Activated CD4-positive, alpha-beta T cell treated with anti-CD3 and anti-CD28 coated beads for 4 hours (primary cell): Measurements from ENCODE around the gene ERVW-1.
"Not testable (repeated sequence)": the region's sequence is repeated elsewhere in the genome, so short reads cannot be mapped to it uniquely, and the experiment has no call there.

Source experiments
- DNase-seq, 2 donors: peaks; one replicate each; pipeline ENCODE4 v3.0.0-alpha.2; 2020

ERVW-1 gene, protein sequence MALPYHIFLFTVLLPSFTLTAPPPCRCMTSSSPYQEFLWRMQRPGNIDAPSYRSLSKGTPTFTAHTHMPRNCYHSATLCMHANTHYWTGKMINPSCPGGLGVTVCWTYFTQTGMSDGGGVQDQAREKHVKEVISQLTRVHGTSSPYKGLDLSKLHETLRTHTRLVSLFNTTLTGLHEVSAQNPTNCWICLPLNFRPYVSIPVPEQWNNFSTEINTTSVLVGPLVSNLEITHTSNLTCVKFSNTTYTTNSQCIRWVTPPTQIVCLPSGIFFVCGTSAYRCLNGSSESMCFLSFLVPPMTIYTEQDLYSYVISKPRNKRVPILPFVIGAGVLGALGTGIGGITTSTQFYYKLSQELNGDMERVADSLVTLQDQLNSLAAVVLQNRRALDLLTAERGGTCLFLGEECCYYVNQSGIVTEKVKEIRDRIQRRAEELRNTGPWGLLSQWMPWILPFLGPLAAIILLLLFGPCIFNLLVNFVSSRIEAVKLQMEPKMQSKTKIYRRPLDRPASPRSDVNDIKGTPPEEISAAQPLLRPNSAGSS

DNA sequence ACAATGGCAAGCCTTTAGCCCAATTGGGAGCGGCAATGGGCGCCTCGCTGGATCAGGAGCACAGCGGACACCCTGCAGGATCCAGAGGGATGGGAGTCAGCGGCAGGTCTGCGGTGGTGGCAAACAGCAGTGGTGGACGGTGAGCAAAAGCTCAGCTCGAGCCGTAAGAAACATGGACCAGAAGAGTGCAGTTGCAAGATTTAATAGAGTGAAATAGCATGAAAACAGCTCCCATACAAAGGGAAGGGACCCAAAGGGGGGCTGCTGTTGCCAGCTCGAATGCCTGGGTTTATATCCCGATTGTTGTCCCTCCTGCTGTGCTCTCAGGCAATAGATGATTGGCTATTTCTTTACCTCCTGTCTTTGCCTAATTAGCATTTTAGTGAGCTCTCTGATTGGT is at the start of gene ERVW-1:
ERVW-1 (minus strand) TSS at position 266 of the 400 bp plus-strand sequence. CDS start 7,565 bp downstream, outside the sequence.
- not testable (repeated sequence) for DNase-seq

DNA sequence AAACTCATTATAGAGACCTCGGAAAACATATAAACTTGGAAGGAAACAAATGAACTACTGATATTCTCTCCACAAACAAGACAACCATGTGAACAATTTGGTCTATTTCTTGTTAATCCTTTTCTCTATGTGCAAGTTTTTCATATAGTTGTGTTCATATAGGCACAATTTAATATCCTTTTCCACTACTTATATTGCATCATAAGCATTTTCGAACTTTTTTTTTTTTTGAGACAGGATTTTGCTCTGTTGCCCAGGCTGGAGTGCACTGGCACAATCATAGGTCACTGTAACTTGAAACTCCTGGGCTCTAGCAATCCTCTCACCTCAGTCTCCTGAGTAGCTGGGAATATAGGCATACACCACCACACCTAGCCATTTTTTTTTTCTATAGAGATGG is 45.4 kb upstream of the ERVW-1 start:
- DNase-seq, result no peak

DNA sequence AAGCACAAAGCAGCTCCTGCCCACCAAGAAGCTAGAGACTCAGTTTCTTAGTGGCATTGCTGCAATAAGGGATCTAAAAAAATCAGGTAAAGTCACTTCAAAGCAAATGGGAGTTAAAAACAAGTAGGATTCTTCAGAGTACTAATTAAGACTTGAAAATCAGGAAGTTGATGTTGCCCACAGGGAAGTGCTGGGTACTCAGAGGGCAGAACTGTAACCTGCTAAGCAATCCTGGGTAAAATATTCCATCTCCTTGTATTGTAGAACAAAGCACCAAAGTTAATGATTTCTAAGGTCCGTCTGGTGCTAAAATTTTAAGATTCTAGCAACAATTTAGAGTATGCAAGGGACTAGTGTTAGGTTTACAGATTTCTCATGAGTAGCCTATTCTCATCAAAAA is 42.3 kb upstream of the ERVW-1 start:
- no peak for DNase-seq

DNA sequence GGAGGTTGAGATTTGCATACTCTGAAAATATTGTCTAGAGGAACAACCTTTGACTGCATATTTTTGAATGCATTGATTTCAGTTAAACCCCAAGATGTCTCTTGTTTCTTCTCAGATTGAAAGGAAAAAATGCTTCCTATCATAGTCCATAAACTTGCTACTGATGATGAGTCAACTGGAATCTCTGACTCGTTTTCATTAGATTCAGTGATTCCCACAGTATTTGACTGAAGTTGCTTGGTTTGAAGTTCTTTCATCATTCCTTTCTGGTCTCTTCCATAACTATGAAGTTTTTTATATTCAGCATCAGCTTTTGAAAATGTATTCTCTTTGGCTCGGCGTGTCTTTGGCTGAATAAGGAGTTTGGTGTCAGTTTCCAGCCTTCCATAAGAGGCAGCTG is 39.9 kb upstream of the ERVW-1 start:
- no peak for DNase-seq

DNA sequence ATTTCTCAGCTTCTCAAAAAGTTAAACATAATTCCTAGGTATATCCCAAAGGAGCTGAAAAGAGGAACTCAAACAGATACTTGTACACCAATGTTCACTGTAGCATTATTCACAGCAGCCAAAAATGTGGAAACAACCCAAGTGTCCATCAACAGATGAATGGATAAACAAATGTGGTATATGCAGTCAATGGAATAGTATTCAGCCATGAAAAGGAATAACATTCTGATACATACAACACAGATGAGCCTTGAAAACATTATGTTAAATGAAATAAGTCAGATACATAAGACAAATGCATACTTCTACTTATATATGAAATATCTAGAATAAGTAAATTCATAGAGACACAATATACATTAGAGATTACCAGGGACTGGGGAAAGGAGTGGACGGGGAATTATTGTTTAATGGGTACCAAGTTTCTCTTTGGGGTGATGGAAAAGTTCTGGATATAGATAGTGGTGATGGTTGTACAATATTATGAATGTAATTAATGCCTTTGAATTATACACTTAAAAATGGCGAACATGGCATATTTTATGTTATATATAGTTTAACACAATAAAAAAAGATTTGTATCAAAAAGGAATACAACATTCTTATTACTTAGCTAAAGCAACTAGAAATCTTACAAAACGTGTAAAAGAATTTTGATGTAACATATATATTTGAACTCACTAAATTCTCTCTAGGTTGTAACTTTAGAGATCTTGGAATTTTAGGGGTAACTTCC is 35.6 kb upstream of the ERVW-1 start:
- DNase-seq, result no peak

DNA sequence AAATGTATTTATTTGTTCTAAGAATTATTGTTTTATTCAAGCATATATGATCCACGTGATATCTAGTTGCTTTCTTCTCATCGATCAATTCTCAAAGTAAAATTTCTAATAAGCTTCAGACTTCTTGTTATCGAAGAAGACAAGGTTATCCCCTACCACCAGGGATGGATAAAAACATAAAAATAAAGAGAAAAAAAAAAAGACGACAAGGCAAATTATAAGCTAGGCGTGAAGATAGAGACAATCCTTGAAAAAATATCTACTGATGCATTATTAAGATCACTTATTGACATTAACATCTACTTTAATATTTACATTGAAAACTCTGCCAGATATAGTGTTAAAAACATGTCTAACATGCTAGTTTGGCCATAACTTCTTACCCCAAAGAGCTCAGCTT is 31.2 kb upstream of the ERVW-1 start:
- no peak for DNase-seq

DNA sequence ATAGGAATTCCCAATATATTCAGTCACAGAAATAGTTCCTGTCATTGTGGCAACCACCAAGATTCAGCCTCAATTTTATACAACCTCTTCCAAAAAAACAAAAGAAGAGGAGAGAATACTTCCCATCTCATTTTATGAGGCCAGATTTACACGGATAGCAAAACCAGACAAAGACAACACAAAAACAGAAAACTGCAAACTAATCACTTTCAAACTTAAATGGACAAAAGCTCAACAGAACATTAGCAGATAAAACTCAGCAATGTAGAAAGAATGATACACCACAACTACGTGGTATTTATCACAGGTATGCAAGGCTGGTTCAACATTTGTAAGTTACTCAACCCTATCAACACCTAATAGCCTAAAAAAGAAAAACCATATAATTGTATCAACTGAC is 28.6 kb upstream of the ERVW-1 start:
- DNase-seq, result no peak

DNA sequence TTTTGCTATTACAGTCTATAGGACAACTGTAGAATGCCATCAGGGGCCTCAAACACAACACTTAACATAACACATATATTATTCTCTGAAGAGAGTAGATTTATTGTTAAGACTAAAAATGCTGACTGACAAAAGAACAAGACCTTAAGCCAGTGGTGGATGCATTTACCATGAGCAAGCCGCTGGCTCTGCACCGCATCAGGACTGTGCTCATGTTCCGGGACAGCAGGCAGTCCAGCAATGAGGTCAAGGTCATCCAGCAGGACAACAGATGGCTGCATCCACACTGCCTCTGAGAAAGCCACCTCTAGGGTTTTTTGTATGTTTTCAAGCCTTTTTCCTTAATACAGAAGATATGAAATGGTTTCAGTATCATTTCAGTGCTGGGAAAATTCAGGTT is 26.8 kb upstream of the ERVW-1 start:
- no peak for DNase-seq

DNA sequence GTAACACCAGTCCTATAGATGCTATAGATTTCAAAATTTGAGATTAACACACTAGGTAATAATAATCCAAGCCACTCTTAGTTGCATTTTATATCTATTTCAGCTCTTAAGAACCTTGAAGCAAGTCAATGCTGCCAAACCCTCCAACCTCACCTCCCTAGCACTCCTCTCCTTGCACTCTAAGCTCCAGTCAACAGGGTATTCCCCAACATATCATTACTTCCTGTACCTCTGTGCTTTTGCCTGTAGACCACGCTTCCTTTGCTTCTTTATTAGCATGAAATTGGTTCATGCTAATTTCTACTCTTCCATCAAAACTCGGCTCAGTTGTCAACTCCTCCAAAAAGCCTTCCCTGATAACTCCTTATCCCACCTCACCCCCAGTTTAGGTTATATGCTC is 26.0 kb upstream of the ERVW-1 start:
- DNase-seq, result no peak

DNA sequence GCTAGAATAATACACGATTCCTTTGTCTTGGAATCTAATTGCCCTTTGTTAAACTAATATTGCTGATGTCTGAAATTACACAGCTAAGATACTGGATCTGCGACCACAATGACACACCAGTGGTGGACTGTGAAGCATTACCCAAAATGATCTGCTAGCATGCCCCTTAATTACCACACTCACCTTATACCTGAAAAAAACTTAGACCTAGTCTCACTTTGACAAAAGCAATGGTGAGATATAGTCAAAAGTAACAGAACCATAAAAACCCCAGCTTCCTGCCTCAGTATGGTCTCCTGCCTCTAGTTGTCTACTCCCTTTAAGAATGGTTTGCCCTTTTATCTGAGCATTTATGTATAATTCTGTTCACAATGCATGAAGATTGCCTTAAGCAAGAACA is 20.8 kb upstream of the ERVW-1 start:
- DNase-seq, result no peak

DNA sequence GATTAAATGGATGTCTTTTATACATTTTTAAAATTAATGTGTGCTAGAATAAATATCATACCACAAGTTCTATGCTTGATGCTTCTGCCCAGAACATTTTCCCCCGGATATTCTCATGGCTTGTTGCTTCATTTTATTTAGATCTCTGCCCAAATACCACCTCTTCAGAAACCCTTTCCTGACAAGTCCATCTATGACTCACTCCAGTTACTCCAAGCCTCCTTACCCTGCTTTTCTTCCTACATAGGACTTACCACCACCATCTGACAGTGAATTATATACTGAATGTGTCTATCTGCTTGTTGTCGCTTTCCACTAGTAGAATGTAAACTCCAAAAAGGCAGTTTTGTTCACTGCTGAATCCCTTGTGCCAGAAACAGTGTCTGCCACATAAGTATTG is 19.1 kb upstream of the ERVW-1 start:
- DNase-seq, result no peak

DNA sequence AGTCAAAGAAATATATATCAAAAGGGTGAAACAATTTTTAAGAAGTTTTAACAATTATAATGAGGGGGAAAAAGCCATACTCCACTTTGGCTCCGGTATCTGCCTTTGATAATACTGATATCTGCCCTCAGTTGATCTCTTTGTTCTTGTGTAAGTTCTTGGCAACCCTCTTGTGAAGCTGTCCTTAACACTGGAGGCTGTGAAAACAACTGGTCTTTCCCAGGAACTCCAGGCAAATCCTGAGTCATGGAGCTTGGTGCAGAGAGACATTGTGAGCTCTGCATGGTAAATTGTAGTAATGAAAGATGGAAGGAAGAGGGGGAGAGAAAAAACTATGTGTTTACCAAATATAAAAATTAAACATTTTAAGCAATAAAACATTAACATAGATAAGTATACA is 11.9 kb upstream of the ERVW-1 start:
- DNase-seq, result no peak

DNA sequence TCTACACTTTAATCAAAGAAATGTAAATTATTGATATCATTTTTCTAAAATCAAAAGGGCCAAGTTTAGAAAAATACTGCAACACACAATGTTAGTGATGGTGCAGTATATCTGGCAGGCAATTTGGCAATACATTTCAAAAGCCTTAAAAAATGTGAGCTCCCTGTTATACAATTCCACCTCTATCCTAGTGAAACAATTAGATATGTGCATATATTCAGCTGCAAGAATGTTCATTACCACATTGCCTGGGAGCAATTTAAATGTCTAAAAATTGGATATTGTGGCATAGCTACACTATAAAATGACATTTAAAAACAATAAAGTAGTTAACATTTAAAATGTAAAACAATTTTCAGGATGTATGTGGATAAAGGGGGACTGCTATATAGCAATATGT is 10.1 kb upstream of the ERVW-1 start:
- no peak for DNase-seq

DNA sequence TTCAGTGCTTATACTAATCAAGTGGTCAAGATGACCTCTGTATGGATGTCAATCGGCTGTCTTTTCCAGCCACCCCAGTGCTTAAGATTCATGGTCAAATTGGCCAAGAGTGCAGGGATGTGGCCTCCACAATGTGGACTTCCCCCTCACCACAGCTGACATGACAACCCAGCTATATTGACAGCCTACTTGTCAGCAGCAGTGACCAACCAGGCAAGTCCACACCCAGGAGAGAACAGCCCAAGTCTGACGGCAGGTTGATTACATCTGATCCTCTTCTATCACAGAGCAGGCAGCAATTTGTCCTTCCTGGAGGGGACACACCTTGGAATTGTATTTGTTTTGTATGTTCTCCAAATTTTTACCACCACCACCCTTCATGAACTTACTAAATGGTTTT is 8.2 kb upstream of the ERVW-1 start:
- no peak for DNase-seq

DNA sequence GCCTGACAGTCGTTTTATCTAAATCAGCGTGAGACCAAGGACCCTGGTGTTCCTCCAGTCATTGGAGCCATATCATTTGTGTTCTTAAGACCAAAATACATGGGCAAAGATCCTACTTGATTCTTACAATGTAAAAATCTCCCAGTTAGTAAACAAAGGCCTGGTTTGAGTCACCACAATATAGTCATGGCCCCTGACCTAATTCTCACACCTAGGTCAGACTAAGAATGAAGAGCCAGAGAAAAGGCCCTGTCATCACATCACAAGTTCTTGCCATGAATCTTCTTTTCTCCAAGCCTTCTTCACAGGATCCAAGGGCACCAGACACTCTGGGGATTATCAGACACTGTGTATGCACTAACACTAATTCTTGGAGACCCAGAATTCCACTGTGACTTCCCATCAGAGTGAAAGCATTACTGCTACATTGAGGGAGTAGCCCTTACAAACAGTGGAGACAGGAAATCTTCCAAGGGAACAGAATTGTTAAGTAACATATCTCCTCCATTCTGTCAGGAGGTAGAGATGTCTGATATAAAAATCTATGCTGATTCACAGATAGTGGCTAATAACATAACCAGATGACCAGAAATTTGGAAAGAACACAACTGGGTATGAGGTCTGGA is 7.6 kb upstream of the ERVW-1 start:
- no peak for DNase-seq

DNA sequence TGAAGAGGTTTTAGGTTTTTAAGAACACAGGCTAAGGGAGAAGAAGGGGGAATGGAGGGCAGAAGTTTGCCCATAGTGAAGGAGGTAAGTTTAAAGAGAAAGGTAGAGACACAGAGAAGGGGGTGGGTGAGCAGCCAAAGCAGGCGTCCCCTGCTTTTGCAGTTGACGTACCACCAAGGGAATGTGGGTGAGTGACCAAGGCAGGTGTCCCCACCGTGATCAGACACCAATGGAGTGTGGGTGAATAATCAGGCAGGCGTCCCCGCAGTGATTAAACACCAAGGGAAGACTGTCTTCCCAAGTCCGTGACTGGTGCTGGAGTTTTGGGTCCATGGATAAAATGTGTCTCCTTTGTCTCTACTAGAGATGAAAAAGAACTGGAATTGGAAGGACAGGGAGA is 6.5 kb upstream of the ERVW-1 start:
- DNase-seq, result not testable (repeated sequence)

DNA sequence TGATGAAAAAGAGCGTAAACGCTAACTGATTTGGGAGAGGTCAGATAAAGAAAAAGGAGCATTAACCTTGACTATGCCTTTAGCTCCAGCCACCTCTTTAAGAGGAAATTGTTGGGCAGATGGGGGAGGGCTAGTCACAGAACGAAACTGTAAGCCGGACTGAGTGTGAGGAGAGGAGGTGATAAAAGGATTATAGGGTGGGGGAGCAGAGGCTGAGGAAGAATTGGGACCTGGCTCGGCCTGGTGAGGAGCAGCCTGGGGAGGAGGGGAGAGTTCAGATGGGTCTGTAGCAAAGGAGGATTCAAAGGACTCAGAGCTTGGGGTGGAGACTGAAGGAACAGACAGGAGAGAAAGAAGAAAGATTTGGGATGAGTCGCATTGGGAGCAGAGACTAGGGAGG is 5.9 kb upstream of the ERVW-1 start:
- not testable (repeated sequence) for DNase-seq

DNA sequence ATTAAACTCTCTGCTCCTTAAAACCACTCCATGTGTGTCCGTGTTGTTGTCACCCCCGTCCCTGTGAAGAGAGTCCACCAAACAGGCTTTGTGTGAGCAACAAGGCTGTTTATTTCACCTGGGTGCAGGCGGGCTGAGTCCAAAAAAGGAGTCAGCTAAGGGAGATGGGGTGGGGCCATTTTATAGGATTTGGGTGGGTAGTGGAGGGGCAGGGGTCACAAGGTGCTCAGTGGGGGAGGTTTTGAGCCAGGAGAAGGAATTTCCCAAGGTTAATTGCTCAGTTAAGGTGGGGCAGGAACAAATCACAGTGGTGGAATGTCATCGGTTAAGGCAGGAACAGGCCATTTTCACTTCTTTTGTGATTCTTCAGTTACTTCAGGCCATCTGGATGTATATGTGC is 1.4 kb upstream of the ERVW-1 start:
- DNase-seq, result not testable (repeated sequence)

DNA sequence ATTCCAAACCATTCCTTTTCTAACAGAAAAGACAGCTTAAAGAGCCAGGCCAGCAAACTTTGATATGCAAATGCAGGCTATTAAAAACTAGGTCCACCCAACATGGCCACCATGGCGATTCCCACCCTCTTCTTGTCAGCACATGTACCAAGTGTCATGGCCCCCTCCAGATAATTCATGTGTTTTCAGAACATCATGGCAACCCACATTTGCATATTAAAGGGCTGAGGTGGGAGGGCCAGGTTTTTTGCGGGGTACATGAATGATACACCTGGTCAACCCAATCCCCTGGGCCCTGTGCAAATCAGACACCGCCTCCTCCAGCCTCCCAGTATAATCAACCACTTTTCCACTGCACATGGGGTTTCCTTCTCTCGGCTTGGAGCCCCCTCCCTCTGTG is 965 bp upstream of the ERVW-1 start:
- DNase-seq, result no peak

DNA sequence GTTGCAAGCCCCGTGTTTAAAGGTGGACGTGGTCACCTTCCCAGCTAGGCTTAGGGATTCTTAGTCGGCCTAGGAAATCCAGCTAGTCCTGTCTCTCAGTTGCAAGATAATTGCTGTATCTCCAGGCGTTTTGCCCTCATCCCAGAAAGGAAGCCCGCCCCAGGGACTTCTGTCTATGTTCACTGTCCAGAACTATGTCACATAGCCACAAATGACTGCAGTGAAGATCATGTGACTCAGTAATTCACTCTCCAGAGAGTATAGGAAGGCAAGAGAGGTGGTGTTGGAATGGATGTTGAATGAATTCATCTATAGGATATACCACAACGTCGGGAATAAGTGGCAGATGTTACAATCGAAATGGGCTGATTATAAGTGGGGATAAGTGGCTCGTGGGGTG is 349 bp upstream of the ERVW-1 start:
- no peak for DNase-seq

DNA sequence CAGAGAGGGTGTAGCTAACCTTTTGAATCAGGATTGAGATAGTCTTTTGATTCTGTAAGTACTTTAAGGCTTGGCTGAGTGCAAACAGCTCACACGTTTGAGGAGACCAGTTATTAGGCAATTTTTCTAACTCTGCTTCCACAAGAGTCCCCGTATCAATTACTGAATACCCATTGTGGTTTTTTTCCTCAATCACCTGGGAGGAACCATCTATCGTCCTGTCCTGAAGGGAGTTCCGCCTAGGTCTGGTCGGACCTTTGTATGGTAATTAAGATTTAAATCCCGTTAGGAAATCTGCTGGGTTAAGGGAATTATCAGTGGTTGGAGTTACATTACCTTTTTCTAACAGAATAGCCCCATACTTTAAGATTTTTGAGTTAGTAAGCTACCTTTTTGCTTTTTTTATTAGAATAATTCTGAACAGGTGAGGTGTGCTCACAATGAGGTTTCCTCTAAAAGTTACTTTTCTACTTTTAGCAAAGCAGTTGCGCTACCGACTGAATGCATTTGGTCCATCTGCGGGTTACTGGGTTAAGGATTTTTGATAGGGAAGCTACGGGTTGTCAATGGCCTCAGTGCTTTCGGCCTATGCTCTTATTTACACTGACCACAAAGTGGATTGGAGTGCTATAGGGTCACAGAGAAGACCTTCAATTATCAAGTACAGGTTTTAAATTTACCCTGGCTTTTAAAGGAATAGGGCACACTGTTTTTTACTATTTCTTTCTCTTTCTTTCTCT is 1.7 kb downstream of the ERVW-1 start:
- not testable (repeated sequence) for DNase-seq

DNA sequence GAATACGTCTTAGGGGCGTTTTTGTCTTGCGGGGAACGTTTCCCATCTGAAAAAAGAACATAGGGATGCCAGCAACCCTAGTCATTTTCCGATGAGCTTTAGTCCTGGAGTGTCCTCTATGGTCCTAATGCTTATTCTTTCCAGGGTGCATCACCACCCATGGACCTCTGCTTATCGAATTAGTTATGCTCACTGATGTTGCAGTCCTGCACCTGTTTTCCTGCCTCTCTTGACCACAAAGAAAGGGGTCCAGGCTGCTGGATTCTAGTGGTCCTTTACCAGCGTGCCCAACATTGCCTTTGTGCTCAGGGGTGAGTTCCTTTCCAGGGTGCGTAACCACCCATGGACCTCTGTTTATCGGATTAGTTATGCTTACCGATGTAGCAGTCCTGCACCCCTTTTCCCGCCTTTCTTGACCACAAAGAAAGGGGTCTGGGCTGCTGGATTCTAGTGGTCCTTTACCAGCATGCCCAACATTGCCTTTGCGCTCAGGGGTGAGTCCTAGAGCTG is 2.4 kb downstream of the ERVW-1 start:
- DNase-seq, result not testable (repeated sequence)

DNA sequence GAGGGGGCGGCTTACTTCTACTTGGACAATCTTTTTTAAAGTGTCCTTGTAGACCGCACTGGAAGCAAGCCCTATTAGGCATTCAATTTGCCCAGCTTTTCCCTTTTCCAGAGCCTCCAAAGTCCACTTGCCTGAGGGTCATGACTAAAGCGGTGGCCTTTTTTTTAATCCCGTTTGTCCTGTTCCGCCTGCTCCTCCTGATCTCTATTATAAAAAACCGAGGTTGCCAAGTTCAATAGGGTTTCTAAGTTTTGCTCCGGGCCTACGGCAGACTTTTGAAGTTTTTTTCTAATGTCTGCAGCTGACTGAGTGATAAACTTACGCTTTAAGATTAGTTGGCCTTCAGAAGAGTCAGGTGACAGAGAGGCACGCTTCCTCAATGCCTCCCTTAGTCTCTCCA is 3.8 kb downstream of the ERVW-1 start:
- DNase-seq, result not testable (repeated sequence)
